ENCODE results near the gene RANGRF.

The RANGRF gene

DNA sequence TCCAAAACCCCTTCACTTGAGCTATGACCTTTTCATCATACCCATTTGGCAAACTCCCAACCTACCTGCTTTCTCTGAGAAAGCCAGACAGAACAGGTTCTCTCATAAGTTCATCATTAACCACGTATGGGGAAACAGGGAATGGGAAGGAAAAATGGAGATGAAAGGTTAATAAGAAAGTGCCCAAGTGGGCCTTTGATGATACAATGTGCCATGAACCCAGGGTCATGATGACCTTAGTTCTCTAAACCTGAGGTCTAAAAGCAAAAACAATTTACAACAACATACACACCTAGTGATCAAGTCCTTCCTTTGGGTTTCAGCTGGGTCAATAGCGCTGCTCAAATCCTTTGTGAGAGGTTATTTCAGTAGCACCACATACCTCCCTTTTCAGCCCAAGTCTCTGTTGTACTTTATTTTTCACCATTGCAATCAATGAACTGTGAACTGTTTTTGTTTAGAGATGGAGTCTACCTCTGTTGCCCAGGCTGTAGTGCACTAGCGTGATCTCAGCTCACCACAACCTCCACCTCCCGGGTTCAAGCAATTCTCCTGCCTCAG lies 14.5 kb upstream of the RANGRF start:
- H3K4me1 ChIP-seq (ENCODE audit: control insufficient read depth, insufficient read depth, low read length, poor library complexity, severe bottlenecking), result no peaks in the 10 kb centered on the region
- no peaks in the 10 kb centered on the region for H3K27me3 ChIP-seq (replicated peaks; ENCODE audit: control insufficient read depth, insufficient read depth, low read length, poor library complexity, severe bottlenecking)
- no peak for DNase-seq
- H3K27ac ChIP-seq (ENCODE audit: insufficient read depth, low read length, poor library complexity, severe bottlenecking), result no peak overlapping the region
- H3K4me3 ChIP-seq (ENCODE audit: insufficient read depth, low read depth, low read length, poor library complexity, severe bottlenecking), result no peak overlapping the region
- H3K36me3 ChIP-seq (ENCODE audit: control insufficient read depth, insufficient read depth, low read length), result no peaks in the 10 kb centered on the region
- no peaks in the 10 kb centered on the region for H3K9me3 ChIP-seq (ENCODE audit: control insufficient read depth, low read length)

DNA sequence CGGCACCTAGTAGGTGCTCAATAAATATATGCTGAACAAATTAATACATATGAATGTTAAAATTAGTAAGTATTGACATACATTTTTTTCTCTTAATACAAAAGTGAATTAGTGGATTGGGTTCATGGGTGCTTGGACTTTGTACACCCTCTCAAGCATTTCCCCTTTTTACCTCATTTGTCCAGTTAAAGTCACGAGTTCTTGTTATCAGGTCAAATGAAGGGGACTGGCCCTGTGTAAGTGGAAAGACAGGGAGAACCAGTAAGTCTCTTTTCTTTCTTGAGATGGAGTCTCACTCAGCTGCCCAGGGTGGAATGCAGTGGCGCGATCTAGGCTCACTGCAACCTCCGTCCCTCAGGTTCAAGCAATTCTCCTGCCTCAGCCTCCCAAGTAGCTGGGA lies 13.7 kb upstream of the RANGRF start:
- no peaks in the 10 kb centered on the region for H3K4me1 ChIP-seq (ENCODE audit: control insufficient read depth, insufficient read depth, low read length, poor library complexity, severe bottlenecking)
- no peaks in the 10 kb centered on the region for H3K36me3 ChIP-seq (ENCODE audit: control insufficient read depth, insufficient read depth, low read length)
- no peaks in the 10 kb centered on the region for H3K27me3 ChIP-seq (replicated peaks; ENCODE audit: control insufficient read depth, insufficient read depth, low read length, poor library complexity, severe bottlenecking)
- H3K9me3 ChIP-seq (ENCODE audit: control insufficient read depth, low read length), result no peaks in the 10 kb centered on the region
- no peak overlapping the region for H3K4me3 ChIP-seq (ENCODE audit: insufficient read depth, low read depth, low read length, poor library complexity, severe bottlenecking)
- no peak for DNase-seq
- no peak overlapping the region for H3K27ac ChIP-seq (ENCODE audit: insufficient read depth, low read length, poor library complexity, severe bottlenecking)

DNA sequence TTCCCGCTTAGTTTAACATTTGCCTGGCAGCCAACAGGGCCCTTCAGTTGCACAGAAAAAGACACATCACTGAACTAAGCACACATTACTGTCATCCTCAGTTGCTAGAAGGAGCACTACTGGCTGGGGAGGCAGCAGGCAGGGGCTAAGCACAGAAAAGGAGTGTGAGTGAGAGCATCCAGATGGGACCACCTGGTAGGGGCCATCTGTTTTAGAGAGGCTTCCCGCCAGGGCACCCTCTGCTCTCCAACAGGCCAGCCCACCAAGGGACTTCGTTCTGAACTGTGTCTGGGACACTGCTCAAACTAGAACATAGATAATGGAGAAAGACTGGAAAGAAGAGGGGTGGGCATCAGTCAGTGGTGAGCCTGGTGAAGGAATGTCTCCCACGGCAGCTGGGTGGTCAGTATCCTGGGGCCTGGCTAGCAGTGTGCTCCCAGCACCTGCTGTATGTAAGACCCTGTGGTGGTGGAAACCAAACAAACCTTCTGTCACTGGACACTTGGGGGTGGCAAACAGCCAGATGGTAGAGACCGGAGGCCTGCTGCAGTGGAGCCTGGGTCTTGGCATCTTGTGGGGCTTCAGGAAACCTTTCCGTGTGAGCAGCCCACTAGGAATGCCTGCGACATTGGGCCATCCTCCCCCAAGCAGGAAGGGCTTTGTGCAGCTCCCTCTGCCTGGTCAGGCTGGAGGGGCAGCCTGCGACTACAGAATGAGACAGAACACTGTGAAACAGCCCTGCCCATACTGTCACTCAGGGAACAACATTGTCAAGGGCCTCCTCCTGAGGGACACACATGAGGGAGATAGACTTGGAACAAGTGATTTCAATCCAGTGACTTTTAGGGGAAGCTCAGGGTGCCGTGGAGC lies 12.8 kb upstream of the RANGRF start:
- H3K36me3 ChIP-seq (ENCODE audit: control insufficient read depth, insufficient read depth, low read length), result no peaks in the 10 kb centered on the region
- no peak overlapping the region for H3K4me3 ChIP-seq (ENCODE audit: insufficient read depth, low read depth, low read length, poor library complexity, severe bottlenecking)
- DNase-seq, result no peak
- no peaks in the 10 kb centered on the region for H3K27me3 ChIP-seq (replicated peaks; ENCODE audit: control insufficient read depth, insufficient read depth, low read length, poor library complexity, severe bottlenecking)
- H3K4me1 ChIP-seq (ENCODE audit: control insufficient read depth, insufficient read depth, low read length, poor library complexity, severe bottlenecking), result no peaks in the 10 kb centered on the region
- no peak overlapping the region for H3K27ac ChIP-seq (ENCODE audit: insufficient read depth, low read length, poor library complexity, severe bottlenecking)
- no peaks in the 10 kb centered on the region for H3K9me3 ChIP-seq (ENCODE audit: control insufficient read depth, low read length)

DNA sequence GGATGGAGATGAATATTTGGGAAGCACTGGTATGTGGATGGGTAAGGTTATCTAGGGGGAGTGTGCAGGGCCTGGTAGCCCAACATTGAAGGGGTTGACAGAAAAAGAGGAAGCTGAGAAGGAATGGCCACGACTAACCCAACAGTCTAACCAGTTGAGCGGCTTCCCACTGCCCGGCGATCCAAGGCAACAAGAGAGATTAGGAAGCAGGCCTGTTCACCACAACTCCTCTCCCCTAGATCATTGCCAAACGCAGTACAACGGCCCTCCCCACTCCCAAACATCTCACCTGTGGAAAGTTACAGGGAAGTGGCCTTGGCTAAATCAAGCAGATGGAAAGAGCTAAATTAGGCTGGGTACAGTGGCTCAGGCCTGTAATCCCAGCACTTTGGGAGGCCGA lies 11.2 kb upstream of the RANGRF start:
- H3K9me3 ChIP-seq (ENCODE audit: control insufficient read depth, low read length), result no peaks in the 10 kb centered on the region
- H3K4me3 ChIP-seq (ENCODE audit: insufficient read depth, low read depth, low read length, poor library complexity, severe bottlenecking), result no peak overlapping the region
- no peaks in the 10 kb centered on the region for H3K4me1 ChIP-seq (ENCODE audit: control insufficient read depth, insufficient read depth, low read length, poor library complexity, severe bottlenecking)
- H3K36me3 ChIP-seq (ENCODE audit: control insufficient read depth, insufficient read depth, low read length), result no peaks in the 10 kb centered on the region
- H3K27me3 ChIP-seq (replicated peaks; ENCODE audit: control insufficient read depth, insufficient read depth, low read length, poor library complexity, severe bottlenecking), result no peaks in the 10 kb centered on the region
- no peak for DNase-seq
- no peak overlapping the region for H3K27ac ChIP-seq (ENCODE audit: insufficient read depth, low read length, poor library complexity, severe bottlenecking)

DNA sequence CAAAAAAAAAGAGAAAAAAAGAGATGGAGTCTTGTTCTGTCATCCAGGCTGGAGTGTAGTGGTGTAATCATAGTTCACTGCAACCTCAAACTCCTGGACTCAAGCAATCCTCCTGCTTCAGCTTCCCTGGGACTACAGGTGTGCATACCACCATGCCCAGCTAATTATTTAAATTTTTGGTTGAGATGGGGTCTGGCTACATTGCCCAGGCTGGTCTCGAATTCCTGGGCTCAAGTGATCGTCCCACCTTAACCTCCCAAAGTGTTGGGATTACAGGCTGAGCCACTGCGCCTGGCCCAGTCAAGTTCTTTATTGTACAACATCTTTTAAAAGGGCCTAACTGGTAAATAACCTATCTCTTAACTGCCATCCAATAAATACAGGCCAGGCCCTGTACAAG lies 6.1 kb upstream of the RANGRF start:
- Histone ChIP-seq H3K9me3 (ENCODE audit: control insufficient read depth, low read length) (no peaks in the 10 kb centered on the region), H3K4me1 (ENCODE audit: control insufficient read depth, insufficient read depth, low read length, poor library complexity, severe bottlenecking) (peaks cover 9% of the 10 kb centered on the region), H3K27ac (ENCODE audit: insufficient read depth, low read length, poor library complexity, severe bottlenecking) (no peak overlapping the region), H3K36me3 (ENCODE audit: control insufficient read depth, insufficient read depth, low read length) (no peaks in the 10 kb centered on the region), H3K27me3 (replicated peaks; ENCODE audit: control insufficient read depth, insufficient read depth, low read length, poor library complexity, severe bottlenecking) (no peaks in the 10 kb centered on the region), H3K4me3 (ENCODE audit: insufficient read depth, low read depth, low read length, poor library complexity, severe bottlenecking) (no peak overlapping the region)
- DNase-seq, result no peak

DNA sequence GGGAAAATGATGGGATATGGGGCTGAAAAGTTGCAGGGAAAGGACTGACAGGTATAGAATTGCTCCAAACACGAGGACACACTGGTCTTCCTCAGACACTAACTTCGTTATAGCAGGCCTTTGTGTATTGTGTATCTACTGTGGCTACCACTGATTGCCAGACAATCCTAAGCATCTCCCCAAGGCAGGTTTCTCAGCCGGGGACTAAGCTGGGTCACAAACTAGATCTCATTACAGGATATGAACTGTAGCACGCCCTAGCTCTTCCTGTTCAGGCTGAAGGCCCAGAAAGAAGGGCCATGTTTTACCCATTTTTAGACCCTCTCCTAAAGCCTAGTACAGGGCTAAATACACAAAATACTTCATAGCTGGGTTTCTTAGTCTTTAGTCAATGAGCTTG lies 5.1 kb upstream of the RANGRF start:
- no peaks in the 10 kb centered on the region for H3K36me3 ChIP-seq (ENCODE audit: control insufficient read depth, insufficient read depth, low read length)
- DNase-seq, result no peak
- H3K4me3 ChIP-seq (ENCODE audit: insufficient read depth, low read depth, low read length, poor library complexity, severe bottlenecking), result no peak overlapping the region
- H3K9me3 ChIP-seq (ENCODE audit: control insufficient read depth, low read length), result no peaks in the 10 kb centered on the region
- H3K27ac ChIP-seq (ENCODE audit: insufficient read depth, low read length, poor library complexity, severe bottlenecking), result no peak overlapping the region
- H3K4me1 ChIP-seq (ENCODE audit: control insufficient read depth, insufficient read depth, low read length, poor library complexity, severe bottlenecking), result peaks cover 16% of the 10 kb centered on the region
- H3K27me3 ChIP-seq (replicated peaks; ENCODE audit: control insufficient read depth, insufficient read depth, low read length, poor library complexity, severe bottlenecking), result no peaks in the 10 kb centered on the region

DNA sequence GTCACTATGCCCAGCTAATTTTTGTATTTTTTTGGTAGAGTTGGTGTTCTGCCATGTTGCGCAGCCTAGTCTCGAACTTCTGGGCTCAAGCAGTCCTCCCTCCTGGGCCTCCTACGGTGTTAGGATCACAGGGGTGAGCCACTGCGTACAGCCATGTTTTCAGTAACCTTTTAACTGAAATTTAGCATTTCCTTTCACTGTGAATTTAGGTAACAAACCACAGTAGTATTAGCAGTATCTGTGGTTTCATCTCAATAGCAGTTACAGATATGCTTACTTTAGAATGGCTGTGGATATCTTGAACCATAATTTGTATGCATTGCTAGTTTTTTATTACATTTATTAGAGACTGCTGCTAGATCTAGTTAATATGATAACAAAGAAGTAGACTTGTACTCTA lies 4.3 kb upstream of the RANGRF start:
- H3K4me1 ChIP-seq (ENCODE audit: control insufficient read depth, insufficient read depth, low read length, poor library complexity, severe bottlenecking), result peaks cover 19% of the 10 kb centered on the region
- H3K4me3 ChIP-seq (ENCODE audit: insufficient read depth, low read depth, low read length, poor library complexity, severe bottlenecking), result no peak overlapping the region
- no peaks in the 10 kb centered on the region for H3K9me3 ChIP-seq (ENCODE audit: control insufficient read depth, low read length)
- no peaks in the 10 kb centered on the region for H3K27me3 ChIP-seq (replicated peaks; ENCODE audit: control insufficient read depth, insufficient read depth, low read length, poor library complexity, severe bottlenecking)
- H3K36me3 ChIP-seq (ENCODE audit: control insufficient read depth, insufficient read depth, low read length), result no peaks in the 10 kb centered on the region
- DNase-seq, result no peak
- no peak overlapping the region for H3K27ac ChIP-seq (ENCODE audit: insufficient read depth, low read length, poor library complexity, severe bottlenecking)

DNA sequence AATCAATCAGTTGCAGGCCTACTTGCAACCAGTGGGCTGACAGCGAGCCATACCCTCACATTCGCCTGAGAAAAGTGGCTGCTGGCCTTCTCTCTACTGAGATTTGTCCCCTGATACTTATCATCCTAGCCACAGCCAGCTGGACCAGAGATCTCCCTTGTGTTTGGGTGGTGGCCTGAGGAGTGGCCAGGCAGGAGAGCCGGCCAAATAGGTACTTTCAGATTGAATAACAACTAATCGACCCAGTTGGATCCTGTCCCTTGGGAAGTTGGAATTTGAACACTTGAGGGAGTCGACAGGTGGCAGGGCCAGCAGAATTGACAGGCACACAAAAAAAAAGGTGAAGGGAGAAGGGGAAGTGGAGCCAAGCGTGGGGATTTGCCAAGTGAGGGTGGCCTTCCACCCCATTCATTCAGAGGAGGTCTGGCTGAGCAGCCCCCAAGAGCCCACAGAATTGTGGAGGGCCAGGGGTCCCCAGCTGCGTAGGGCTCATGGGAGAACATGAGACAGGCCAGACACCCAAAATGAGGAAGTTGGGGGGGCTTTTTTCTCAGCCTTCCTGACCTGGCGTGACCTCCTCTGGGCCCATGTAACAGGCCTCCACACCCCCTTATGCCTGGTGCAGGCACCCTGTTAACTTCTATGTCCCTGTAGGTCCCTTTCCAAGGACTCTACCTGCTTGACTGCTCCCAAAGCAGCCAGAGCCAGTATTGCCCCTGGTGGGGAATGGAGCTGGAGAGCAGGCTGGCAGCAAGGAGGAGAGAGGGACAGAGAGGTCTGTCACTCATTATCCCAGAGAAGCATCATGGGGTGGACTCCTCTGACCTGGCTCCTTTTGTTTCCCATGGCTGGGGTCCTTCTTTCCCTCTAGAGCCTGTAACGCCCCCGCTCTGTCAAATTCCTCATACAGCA lies 2.9 kb upstream of the RANGRF start:
- H3K36me3 ChIP-seq (ENCODE audit: control insufficient read depth, insufficient read depth, low read length), result no peaks in the 10 kb centered on the region
- H3K9me3 ChIP-seq (ENCODE audit: control insufficient read depth, low read length), result no peaks in the 10 kb centered on the region
- no peak overlapping the region for H3K4me3 ChIP-seq (ENCODE audit: insufficient read depth, low read depth, low read length, poor library complexity, severe bottlenecking)
- H3K4me1 ChIP-seq (ENCODE audit: control insufficient read depth, insufficient read depth, low read length, poor library complexity, severe bottlenecking), result peaks cover 27% of the 10 kb centered on the region
- DNase-seq, result no peak
- H3K27ac ChIP-seq (ENCODE audit: insufficient read depth, low read length, poor library complexity, severe bottlenecking), result no peak overlapping the region
- H3K27me3 ChIP-seq (replicated peaks; ENCODE audit: control insufficient read depth, insufficient read depth, low read length, poor library complexity, severe bottlenecking), result no peaks in the 10 kb centered on the region

DNA sequence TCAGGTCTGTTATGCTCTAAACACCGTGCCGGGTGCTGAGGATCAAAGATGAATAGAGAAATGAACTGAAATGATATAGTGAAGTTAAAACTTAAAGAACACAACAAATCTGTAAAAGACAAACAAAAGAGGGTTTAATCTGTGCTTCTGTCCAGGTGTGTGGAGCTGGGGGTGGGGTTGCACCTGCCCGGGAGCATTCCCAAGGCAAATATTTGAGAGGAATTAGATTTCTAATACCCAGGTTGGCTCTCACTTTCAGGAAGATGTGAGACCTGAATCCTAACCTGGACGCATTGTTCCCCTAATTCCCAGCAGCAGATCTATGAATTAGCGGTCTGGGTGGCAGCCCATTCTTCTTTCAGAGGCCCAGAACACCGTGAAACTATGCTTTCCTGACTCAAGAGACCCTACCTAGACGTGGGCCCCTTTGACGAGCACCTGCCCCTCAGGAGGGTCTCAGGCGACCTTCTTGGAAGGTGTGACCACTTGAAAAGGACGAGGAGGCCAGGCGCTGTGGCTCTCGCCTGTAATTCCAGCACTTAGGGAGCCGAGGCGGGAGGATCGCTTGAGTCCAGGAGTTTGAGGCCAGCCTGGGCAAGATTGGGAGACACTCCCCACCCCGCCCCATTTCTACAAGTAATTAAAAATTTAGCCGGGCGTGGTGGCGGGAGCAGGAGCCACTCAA lies 677 bp upstream of the RANGRF start:
- H3K27me3 ChIP-seq (replicated peaks; ENCODE audit: control insufficient read depth, insufficient read depth, low read length, poor library complexity, severe bottlenecking), result no peaks in the 10 kb centered on the region
- DNase-seq, result no peak
- H3K27ac ChIP-seq (ENCODE audit: insufficient read depth, low read length, poor library complexity, severe bottlenecking), result peak overlapping the region; percentile 90
- no peaks in the 10 kb centered on the region for H3K36me3 ChIP-seq (ENCODE audit: control insufficient read depth, insufficient read depth, low read length)
- peaks cover 27% of the 10 kb centered on the region for H3K4me1 ChIP-seq (ENCODE audit: control insufficient read depth, insufficient read depth, low read length, poor library complexity, severe bottlenecking)
- no peaks in the 10 kb centered on the region for H3K9me3 ChIP-seq (ENCODE audit: control insufficient read depth, low read length)
- peak overlapping the region; percentile 96 for H3K4me3 ChIP-seq (ENCODE audit: insufficient read depth, low read depth, low read length, poor library complexity, severe bottlenecking)
